ENCODE results near the gene CA9. TPM values are rescaled to one million over a fixed set of nuclear protein-coding genes. Genes with fewer than 3 reads are reported as not detected.

CA9 gene
- total RNA-seq, 1 experiment from 2014 or later, result 8.5 TPM

DNA sequence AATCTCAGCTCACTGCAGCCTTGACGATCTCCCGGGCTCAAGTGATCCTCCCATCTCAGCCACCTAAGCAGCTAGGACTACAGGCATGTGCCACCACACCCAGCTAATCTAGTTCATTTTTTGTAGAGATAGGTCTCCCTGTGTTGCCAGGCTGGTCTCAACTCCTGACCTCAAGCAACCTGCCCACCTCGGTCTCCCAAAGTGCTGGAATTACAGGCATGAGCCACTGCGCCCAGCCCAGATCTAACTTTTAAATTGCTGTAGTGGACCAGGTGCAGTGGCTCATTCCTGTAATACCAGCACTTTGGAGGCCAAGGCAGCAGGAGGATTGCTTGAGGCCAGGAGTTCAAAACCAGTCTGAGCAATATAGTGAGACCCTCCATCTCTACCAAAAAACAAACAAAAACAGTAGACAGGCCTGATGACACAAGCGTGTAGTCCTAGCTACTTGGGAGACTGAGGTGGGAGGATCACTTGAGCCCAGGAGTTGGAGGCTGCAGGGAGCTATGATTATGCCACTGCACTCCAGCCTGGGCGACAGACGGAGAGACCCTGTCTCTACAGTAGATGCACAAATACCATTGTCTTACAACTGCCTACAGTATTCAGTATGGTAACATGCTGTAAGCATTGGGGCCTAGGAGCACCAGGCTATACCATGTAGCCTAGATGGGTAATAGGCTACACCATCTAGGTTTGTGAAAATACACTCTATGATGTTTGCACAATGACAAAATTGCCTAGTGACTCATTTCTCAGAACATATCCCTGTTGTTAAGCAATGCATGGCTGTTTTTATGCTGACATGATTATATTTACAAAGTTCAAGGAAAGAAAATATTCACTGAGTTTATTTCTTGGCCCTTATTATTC lies 21.5 kb upstream of the CA9 start:
- Histone ChIP-seq H3K27me3 (ENCODE audit: insufficient read depth, low read length) (no peaks in the 10 kb centered on the region), H3K9ac (ENCODE audit: low read length) (no peak overlapping the region), H3K4me2 (ENCODE audit: low read length) (peak overlapping the region; percentile 14; the same call in 1 of the 2 replicates), H3K4me1 (ENCODE audit: control insufficient read depth in 1 of 2, insufficient read depth in 2 of 2, low read length in 2 of 2) (peaks cover 5 to 17% of the 10 kb centered on the region in 2 experiments; a peak in 3 of 4 replicates), H3K9me3 (ENCODE audit: control insufficient read depth in 1 of 2, insufficient read depth in 1 of 2, low read depth in 1 of 2, low read length in 2 of 2) (no peaks in the 10 kb centered on the region), H3K27ac (ENCODE audit: low read depth, low read length) (no peak overlapping the region), H3K9me2 (ENCODE audit: insufficient read depth) (no peaks in the 10 kb centered on the region), H3K36me3 (ENCODE audit: control insufficient read depth in 1 of 2, insufficient read depth in 2 of 2, low read length in 2 of 2) (no peaks in the 10 kb centered on the region), H3K4me3 (replicated peaks in 1 of 2; ENCODE audit: low read depth in 1 of 2, low read length in 2 of 2) (no peak overlapping the region), H4K20me1 (ENCODE audit: insufficient read depth) (no peaks in the 10 kb centered on the region), H3K79me2 (ENCODE audit: insufficient read depth, low read length) (no peaks in the 10 kb centered on the region), H2AFZ (ENCODE audit: low read depth, low read length, poor library complexity, severe bottlenecking) (no peak overlapping the region)
- BruUV-seq (replicated peaks), result no TSS peak
- intact Hi-C loops (cut with micrococcal nuclease), result loop anchor here (10.0 kb wide), 1 partner anchor 537 kb away; the partner anchor contains the start of gene ATOSB
- DNase-seq (ENCODE audit: low read depth, low spot score) (no peak), ATAC-seq (no peak)
- TF ChIP-seq, protein P1, sequence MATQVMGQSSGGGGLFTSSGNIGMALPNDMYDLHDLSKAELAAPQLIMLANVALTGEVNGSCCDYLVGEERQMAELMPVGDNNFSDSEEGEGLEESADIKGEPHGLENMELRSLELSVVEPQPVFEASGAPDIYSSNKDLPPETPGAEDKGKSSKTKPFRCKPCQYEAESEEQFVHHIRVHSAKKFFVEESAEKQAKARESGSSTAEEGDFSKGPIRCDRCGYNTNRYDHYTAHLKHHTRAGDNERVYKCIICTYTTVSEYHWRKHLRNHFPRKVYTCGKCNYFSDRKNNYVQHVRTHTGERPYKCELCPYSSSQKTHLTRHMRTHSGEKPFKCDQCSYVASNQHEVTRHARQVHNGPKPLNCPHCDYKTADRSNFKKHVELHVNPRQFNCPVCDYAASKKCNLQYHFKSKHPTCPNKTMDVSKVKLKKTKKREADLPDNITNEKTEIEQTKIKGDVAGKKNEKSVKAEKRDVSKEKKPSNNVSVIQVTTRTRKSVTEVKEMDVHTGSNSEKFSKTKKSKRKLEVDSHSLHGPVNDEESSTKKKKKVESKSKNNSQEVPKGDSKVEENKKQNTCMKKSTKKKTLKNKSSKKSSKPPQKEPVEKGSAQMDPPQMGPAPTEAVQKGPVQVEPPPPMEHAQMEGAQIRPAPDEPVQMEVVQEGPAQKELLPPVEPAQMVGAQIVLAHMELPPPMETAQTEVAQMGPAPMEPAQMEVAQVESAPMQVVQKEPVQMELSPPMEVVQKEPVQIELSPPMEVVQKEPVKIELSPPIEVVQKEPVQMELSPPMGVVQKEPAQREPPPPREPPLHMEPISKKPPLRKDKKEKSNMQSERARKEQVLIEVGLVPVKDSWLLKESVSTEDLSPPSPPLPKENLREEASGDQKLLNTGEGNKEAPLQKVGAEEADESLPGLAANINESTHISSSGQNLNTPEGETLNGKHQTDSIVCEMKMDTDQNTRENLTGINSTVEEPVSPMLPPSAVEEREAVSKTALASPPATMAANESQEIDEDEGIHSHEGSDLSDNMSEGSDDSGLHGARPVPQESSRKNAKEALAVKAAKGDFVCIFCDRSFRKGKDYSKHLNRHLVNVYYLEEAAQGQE (IDR thresholded peaks at IDR 0.05; ENCODE audit: low read depth), result no peak
- POLR2A ChIA-PET, result no interaction called here
- CTCF ChIA-PET, result no interaction called here
- RAD21 ChIA-PET (ENCODE audit: low non-redundant PET in 1 of 2, low total read pairs in 2 of 2, uncharacterized antibody in 2 of 2, unreplicated experiment in 2 of 2), result no interaction called here

DNA sequence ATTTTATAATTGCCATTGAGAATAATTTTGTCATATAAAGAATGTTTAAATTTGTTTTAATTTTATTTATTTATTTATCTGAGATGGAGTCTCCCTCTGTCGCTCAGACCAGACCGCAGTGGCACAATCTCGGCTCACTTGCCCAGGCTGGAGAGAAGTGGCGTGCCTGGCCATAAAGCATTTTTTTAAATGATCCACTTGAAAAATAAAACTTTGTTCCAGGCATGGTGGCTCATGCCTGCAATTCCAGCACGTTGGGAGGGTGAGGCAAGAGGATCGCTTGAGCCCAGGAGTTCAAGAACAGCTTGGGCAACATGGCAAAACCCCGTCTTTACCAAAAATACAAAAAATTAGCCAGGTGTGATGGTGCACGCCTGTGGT lies 20.9 kb upstream of the CA9 start:
- BruUV-seq (replicated peaks), result no TSS peak
- POLR2A ChIA-PET, result no interaction called here
- intact Hi-C loops (cut with micrococcal nuclease), result loop anchor here (10.0 kb wide), 1 partner anchor 538 kb away; the partner anchor contains the start of gene ATOSB
- no peak for TF ChIP-seq ZNF274 (IDR thresholded peaks at IDR 0.05; ENCODE audit: low read depth, low read length)
- TF ChIP-seq CBX3 (IDR thresholded peaks at IDR 0.05; ENCODE audit: low read depth), result no peak
- TF ChIP-seq, protein P2, sequence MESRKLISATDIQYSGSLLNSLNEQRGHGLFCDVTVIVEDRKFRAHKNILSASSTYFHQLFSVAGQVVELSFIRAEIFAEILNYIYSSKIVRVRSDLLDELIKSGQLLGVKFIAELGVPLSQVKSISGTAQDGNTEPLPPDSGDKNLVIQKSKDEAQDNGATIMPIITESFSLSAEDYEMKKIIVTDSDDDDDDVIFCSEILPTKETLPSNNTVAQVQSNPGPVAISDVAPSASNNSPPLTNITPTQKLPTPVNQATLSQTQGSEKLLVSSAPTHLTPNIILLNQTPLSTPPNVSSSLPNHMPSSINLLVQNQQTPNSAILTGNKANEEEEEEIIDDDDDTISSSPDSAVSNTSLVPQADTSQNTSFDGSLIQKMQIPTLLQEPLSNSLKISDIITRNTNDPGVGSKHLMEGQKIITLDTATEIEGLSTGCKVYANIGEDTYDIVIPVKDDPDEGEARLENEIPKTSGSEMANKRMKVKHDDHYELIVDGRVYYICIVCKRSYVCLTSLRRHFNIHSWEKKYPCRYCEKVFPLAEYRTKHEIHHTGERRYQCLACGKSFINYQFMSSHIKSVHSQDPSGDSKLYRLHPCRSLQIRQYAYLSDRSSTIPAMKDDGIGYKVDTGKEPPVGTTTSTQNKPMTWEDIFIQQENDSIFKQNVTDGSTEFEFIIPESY (IDR thresholded peaks at IDR 0.05; ENCODE audit: extremely low read depth, insufficient replicate concordance, low read length), result no peak
- no peak for TF ChIP-seq CEBPB (IDR thresholded peaks at IDR 0.05; ENCODE audit: low read depth)
- no peak for TF ChIP-seq JUND (IDR thresholded peaks at IDR 0.05)
- TF ChIP-seq, protein P3, sequence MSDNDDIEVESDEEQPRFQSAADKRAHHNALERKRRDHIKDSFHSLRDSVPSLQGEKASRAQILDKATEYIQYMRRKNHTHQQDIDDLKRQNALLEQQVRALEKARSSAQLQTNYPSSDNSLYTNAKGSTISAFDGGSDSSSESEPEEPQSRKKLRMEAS (IDR thresholded peaks at IDR 0.05), result no peak
- no peak for TF ChIP-seq SRF (IDR thresholded peaks at IDR 0.05; ENCODE audit: low read depth)
- no peak for TF ChIP-seq YY1 (IDR thresholded peaks at IDR 0.05; ENCODE audit: extremely low read depth, insufficient replicate concordance, low read depth, low read length)
- TF ChIP-seq POLR2AphosphoS5 (IDR thresholded peaks at IDR 0.05; ENCODE audit: low read depth, low read length), result no peak

More for the DNA sequence above, 20.9 kb upstream of the CA9 start:
- no peak overlapping the region for H2AFZ ChIP-seq (ENCODE audit: low read depth, low read length, poor library complexity, severe bottlenecking)
- no peaks in the 10 kb centered on the region for H3K36me3 ChIP-seq (ENCODE audit: control insufficient read depth in 1 of 2, insufficient read depth in 2 of 2, low read length in 2 of 2)
- ChIA-PET RAD21 (ENCODE audit: low non-redundant PET in 1 of 2, low total read pairs in 2 of 2, uncharacterized antibody in 2 of 2, unreplicated experiment in 2 of 2) (no interaction called here), CTCF (no interaction called here)
- H3K4me3 ChIP-seq (replicated peaks in 1 of 2; ENCODE audit: low read depth in 1 of 2, low read length in 2 of 2), result no peak overlapping the region
- no peaks in the 10 kb centered on the region for H4K20me1 ChIP-seq (ENCODE audit: insufficient read depth)
- H3K27ac ChIP-seq (ENCODE audit: low read depth, low read length), result no peak overlapping the region
- no peaks in the 10 kb centered on the region for H3K9me3 ChIP-seq (ENCODE audit: control insufficient read depth in 1 of 2, insufficient read depth in 1 of 2, low read depth in 1 of 2, low read length in 2 of 2)
- no peak overlapping the region for H3K9ac ChIP-seq (ENCODE audit: low read length)
- DNase-seq (ENCODE audit: low read depth, low spot score) (no peak), ATAC-seq (no peak)
- no peak overlapping the region for H3K4me2 ChIP-seq (ENCODE audit: low read length)
- no peaks in the 10 kb centered on the region for H3K79me2 ChIP-seq (ENCODE audit: insufficient read depth, low read length)
- H3K4me1 ChIP-seq (ENCODE audit: control insufficient read depth in 1 of 2, insufficient read depth in 2 of 2, low read length in 2 of 2), result peaks cover 5 to 19% of the 10 kb centered on the region in 2 experiments; a peak in 3 of 4 replicates
- H3K27me3 ChIP-seq (ENCODE audit: insufficient read depth, low read length), result no peaks in the 10 kb centered on the region
- no peaks in the 10 kb centered on the region for H3K9me2 ChIP-seq (ENCODE audit: insufficient read depth)

Data from HCT116 (cell line).